Activated CD8-positive, alpha-beta T cell treated with anti-CD3 and anti-CD28 coated beads, Interleukin-2, amount 10 ng/mL, durations not matched to agents 7 days and 5 days (primary cell): ENCODE data around the gene PITPNC1. TPM values are rescaled to one million over a fixed set of nuclear protein-coding genes. Genes with fewer than 3 reads are reported as not detected.
"Not testable (repeated sequence)": the region's sequence is repeated elsewhere in the genome, so short reads cannot be mapped to it uniquely, and the experiment has no call there.

ENCODE experiments used
- ATAC-seq: fragments of 150-1000 bp; cut with Tn5 transposase; one replicate; pipeline ENCODE4 v1.10.0; 2021; ENCODE audit warnings: moderate library complexity
- CTCF ChIA-PET: fragments of 350-600 bp; sonication (Branson Sonifier 250); formaldehyde crosslinking; loops from one replicate; lab custom pipeline; 2021; ENCODE audit warnings: antibody characterized with exemption; lab: Charles Lee
- POLR2A ChIA-PET: fragments of 350-600 bp; sonication (Branson Sonifier 250); formaldehyde crosslinking; loops from one replicate; lab custom pipeline; 2021; ENCODE audit warnings: antibody characterized with exemption; lab: Charles Lee
- DNase-seq: peaks from one replicate; pipeline ENCODE4 v3.0.0-alpha.2; 2020
- H3K27ac Mint-ChIP-seq: one replicate; pipeline ENCODE4 v1.8.0; 2021; ENCODE audit warnings: mild to moderate bottlenecking, mixed read lengths
- H3K27me3 Mint-ChIP-seq: one replicate; pipeline ENCODE4 v1.8.0; 2021; ENCODE audit warnings: low read depth, mixed read lengths
- H3K36me3 Mint-ChIP-seq: one replicate; pipeline ENCODE4 v1.8.0; 2021; ENCODE audit warnings: low read depth, mixed read lengths
- H3K4me1 Mint-ChIP-seq: one replicate; pipeline ENCODE4 v1.8.0; 2021; ENCODE audit warnings: low read depth, mixed read lengths
- H3K4me3 Mint-ChIP-seq: one replicate; pipeline ENCODE4 v1.8.0; 2021; ENCODE audit warnings: mild to moderate bottlenecking, mixed read lengths
- H3K9me3 Mint-ChIP-seq: one replicate; pipeline ENCODE4 v1.8.0; 2022; ENCODE audit warnings: mixed read lengths; ENCODE audit not compliant: insufficient read depth
- total RNA-seq, 2 experiments: library from RNA; stranded (reverse); gene quantifications; one replicate each; pipeline ENCODE4 v1.2.3, GENCODE V29; 2021

Gene PITPNC1
- total RNA-seq, 2 experiments from 2014 or later = 74.0 to 76.5 TPM

DNA sequence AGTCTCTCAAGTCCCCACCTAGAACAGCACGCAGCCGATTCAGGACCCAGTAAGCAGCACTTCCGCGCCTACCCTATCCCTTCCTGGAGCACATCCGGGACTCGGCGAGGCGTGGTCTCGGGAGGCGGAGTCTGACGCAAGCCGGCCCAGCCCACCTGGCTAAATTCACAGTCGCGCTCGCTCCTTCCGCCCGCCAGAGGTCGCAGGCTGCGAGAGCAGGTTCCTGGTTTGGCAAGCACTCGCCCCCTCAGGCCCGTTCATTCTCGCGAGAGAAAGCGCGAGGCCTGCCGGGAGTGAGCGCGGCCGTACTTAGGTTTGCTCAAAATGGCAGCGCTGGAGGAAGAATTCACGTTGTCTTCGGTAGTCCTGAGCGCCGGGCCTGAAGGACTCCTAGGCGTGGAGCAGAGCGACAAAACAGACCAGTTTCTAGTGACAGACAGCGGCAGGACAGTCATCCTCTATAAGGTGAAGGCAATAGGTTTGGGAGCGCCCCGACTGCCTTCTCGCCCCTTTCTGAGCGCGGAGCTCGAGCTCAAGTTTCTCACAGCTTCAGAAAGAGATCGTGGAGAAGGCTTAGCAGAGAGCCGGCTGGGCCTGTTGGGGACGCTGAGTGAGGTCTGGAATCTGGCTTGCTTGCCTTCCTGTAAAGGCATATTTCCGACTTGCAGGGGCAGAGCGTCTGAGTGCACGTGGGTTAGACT, 340.7 kb downstream of the PITPNC1 start, which contains the start of gene NOL11:
TSS of gene NOL11 (plus strand) at position 313 of the 701 bp plus-strand sequence. CDS start at position 325, 12 bp downstream.
- Mint-ChIP-seq H3K27me3 (no peaks in the 10 kb centered on the region), H3K36me3 (peaks cover 22% of the 10 kb centered on the region)

DNA sequence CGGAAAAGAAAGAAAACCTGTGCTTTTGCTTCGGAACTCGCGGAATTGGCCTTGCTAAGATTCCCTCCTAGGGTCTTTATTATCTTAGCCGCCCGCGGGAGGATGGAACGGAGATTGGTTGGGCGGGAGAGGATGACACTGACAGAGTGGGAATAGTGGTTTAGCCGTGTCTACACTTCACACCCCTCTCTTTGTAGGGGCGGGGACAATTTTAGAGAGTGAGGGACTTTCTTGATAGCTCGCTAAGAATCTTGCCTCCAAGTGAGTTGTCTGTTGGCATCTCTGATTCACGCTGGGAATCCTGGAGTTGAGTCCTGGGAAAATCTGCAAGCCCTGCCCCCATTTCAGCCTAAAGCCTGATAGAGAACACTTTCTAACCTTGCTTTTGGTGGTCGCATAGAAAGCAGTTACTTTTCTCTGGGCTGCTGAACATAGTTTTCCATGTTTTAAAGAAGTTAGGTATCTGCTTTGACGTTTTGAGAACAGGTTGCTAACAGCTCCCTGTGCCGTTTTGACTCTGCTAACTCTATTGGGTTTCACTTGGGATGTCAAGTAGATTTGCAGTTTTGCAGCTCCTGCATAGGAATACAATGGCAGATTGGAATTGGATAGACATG, 341.4 kb downstream of the PITPNC1 start:
- ChIA-PET CTCF (interaction anchor here (0.6 to 2.0 kb wide), 11 partner anchors 8 to 344 kb away, joined by 3 to 13 read pairs (median 4); partner anchors contain the start of gene BPTF), POLR2A (interaction anchor here (1.0 to 2.2 kb wide), 11 partner anchors 9 to 352 kb away, joined by 3 to 11 read pairs (median 8); partner anchors contain the start of genes BPTF and PSMD12)
- peak overlapping the region; percentile 97 for H3K27ac Mint-ChIP-seq
- H3K9me3 Mint-ChIP-seq = no peaks in the 10 kb centered on the region
- peak overlapping the region; percentile 96 for H3K4me3 Mint-ChIP-seq
- peaks cover 39% of the 10 kb centered on the region for H3K4me1 Mint-ChIP-seq
- ATAC-seq = peak; percentile 13
- H3K27me3 Mint-ChIP-seq = no peaks in the 10 kb centered on the region
- DNase-seq = no peak
- H3K36me3 Mint-ChIP-seq = peaks cover 25% of the 10 kb centered on the region

More for the DNA sequence above, 340.7 kb downstream of the PITPNC1 start, which contains the start of gene NOL11:
- ATAC-seq (peak; percentile 97), DNase-seq (peak; percentile 99)
- H3K4me3 Mint-ChIP-seq = peak within 1 kb of the TSS; percentile 96
- H3K9me3 Mint-ChIP-seq = no peaks in the 10 kb centered on the region
- H3K27ac Mint-ChIP-seq = peak within 1 kb of the TSS; percentile 97
- peaks cover 39% of the 10 kb centered on the region for H3K4me1 Mint-ChIP-seq
- ChIA-PET CTCF (interaction anchor here (0.6 to 2.0 kb wide), 18 partner anchors 9 to 1356 kb away, joined by 3 to 13 read pairs (median 4); partner anchors contain the start of gene BPTF), POLR2A (interaction anchor here (0.5 to 2.2 kb wide), 23 partner anchors 8 to 358 kb away, joined by 3 to 11 read pairs (median 4); partner anchors contain the start of genes BPTF and PSMD12)

DNA sequence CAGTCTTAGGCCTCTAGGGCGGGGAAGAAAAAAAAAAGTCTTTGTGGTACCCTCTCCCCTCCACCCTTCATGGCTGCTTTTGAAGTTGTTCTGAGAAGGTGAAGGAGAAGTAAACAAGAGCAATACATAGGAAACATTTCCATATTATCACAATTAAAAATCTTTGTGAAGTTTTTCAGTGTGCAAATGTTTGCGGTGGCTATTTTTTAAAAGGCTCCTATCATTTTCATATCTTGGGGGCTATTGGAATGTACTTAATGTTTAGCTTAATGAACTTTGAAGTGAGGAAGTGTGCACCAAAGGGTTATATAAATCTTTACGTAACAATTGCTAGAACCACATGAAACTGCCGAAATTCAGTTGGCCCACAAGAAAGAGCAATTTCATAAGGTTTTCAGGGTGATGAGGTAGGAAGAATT, 348.3 kb downstream of the PITPNC1 start:
- Mint-ChIP-seq H3K36me3 (peaks cover 72% of the 10 kb centered on the region), H3K27ac (peak overlapping the region; percentile 69), H3K9me3 (no peaks in the 10 kb centered on the region), H3K4me1 (peaks cover 39% of the 10 kb centered on the region), H3K27me3 (no peaks in the 10 kb centered on the region), H3K4me3 (peak overlapping the region; percentile 3)
- ATAC-seq (peak; percentile 66), DNase-seq (no peak)
- ChIA-PET POLR2A (interaction anchor here (1.0 to 2.5 kb wide), 5 partner anchors 8 to 359 kb away, joined by 3 to 7 read pairs (median 4); partner anchors contain the start of gene PSMD12), CTCF (interaction anchor here (0.6 to 1.5 kb wide), 4 partner anchors 35 to 351 kb away, joined by 3 read pairs; no protein-coding TSS in a partner anchor)

DNA sequence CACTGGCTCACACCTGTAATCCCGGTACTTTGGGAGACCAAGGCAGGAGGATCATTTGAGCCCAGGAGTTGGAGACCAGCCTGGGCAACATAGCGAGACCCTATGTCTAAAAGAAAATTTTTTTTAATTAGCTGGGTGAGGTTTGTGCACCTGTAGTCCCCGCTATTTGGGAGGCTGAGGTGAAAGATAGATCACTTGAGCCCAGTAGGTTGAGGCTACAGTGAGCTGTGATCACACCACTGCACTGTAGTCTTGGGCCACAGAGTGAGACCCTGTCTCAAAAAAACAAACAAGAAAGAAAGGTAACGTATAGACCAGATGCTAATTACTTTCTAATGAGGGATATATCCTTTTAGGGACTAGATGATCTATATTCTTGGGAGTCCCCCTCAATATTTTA, 348.7 kb downstream of the PITPNC1 start:
- DNase-seq (no peak), ATAC-seq (no peak)
- ChIA-PET CTCF (interaction anchor here (0.6 to 1.5 kb wide), 4 partner anchors 8 to 248 kb away, joined by 3 to 4 read pairs (median 3); partner anchors contain the start of gene NOL11), POLR2A (interaction anchor here (1.0 to 2.5 kb wide), 4 partner anchors 7 to 100 kb away, joined by 4 to 8 read pairs (median 6); partner anchors contain the start of gene NOL11)
- peak overlapping the region; percentile 69 for H3K27ac Mint-ChIP-seq
- no peaks in the 10 kb centered on the region for H3K9me3 Mint-ChIP-seq
- peaks cover 35% of the 10 kb centered on the region for H3K4me1 Mint-ChIP-seq
- peaks cover 74% of the 10 kb centered on the region for H3K36me3 Mint-ChIP-seq
- no peaks in the 10 kb centered on the region for H3K27me3 Mint-ChIP-seq
- H3K4me3 Mint-ChIP-seq = no peak overlapping the region

DNA sequence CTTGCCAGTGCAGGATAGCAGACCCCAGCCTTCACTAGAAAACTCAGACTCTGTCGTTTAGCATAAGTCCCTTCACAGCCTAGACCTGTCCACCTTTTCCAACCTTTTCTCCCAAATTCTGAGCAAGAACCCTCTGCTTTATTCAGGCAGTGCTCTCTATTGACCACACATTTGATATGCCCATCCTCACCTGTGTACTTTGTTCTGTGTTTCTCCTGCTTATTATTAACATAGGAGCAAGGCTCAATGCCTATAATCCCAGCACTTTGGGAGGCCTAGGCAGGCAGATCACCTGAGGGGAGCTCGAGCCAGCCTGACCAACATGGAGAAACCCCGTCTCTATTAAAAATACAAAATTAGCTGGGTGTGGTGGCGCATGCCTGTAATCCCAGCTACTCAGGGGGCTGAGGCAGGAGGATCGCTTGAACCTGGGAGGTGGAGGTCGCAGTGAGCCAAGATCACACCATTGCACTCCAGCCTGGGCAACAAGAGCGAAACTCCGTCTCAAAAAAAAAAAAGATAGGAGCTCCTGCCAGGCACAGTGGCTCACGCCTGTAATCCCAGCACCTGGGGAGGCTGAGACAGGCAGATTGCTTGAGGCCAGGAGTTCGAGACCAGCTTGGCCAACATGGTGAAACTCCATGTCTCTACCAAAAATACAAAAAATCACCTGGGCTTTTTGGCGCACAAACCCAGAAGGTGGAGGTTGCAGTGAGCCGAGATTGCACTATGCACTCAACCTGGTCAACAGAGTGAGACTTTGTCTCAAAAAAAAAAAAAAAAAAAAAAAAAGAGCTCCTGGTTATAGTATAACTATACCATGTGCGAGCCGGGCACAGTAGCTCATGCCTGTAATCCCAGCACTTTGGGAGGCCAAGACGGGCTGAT, 350.3 kb downstream of the PITPNC1 start:
- CTCF ChIA-PET = not testable (repeated sequence)

DNA sequence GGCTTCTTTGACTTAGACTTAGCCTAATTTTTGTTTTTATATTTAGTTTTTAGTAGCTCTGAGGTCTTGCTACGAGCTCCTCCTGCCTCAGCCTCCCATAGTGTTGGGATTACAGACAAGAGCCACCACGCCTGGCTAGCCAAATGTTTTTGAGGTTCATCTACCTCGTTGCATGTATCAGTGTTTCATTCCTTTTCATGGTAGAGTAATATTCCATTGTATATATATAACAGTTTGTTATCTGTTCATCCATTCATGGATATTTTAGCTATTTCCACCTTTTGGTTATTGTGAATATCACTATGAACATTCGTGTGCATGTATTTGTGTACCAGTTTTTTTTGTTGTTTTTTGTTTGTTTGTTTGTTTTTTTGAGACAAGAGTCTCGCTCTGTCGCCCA, 352.8 kb downstream of the PITPNC1 start:
- CTCF ChIA-PET = interaction anchor here (1.1 kb wide), 1 partner anchor 9 kb away, joined by 5 read pairs; no protein-coding TSS in a partner anchor
- H3K27me3 Mint-ChIP-seq = no peaks in the 10 kb centered on the region

More for the DNA sequence above, 350.3 kb downstream of the PITPNC1 start:
- H3K36me3 Mint-ChIP-seq = peaks cover 70% of the 10 kb centered on the region
- not testable (repeated sequence) for H3K27me3 Mint-ChIP-seq, DNase-seq, H3K4me3 Mint-ChIP-seq, ATAC-seq, H3K9me3 Mint-ChIP-seq
- POLR2A ChIA-PET = interaction anchor here (0.7 to 2.5 kb wide), 3 partner anchors 9 to 308 kb away, joined by 3 to 8 read pairs (median 6); partner anchors contain the start of genes KPNA2 and NOL11
- H3K4me1 Mint-ChIP-seq = peaks cover 23% of the 10 kb centered on the region
- H3K27ac Mint-ChIP-seq = peak overlapping the region; percentile 13

DNA sequence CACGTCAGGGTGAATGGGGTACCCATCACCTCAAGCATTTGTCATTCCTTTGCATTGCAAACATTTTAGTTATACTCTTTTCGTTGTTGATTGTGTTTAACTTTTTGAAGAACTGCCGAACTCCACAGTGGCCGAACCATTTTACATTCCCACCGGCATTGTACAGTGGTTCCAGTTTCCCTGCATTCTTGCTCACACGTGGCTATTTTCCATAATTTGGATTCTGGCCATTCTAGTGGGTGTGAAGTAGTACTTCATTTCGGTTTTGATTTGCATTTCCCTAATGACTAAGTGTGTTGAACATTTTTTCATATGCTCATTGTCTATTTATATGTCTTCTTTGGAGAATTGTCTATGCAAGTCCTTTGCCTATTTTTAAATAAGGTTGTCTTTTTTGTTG, 353.6 kb downstream of the PITPNC1 start:
- H3K4me1 Mint-ChIP-seq = peaks cover 22% of the 10 kb centered on the region
- H3K27me3 Mint-ChIP-seq = no peaks in the 10 kb centered on the region
- DNase-seq (no peak), ATAC-seq (no peak)
- peaks cover 70% of the 10 kb centered on the region for H3K36me3 Mint-ChIP-seq
- POLR2A ChIA-PET = interaction anchor here (1.2 kb wide), 1 partner anchor 13 kb away, joined by 6 read pairs; the partner anchor contains the start of gene NOL11
- no peaks in the 10 kb centered on the region for H3K9me3 Mint-ChIP-seq
- H3K4me3 Mint-ChIP-seq = no peak overlapping the region
- CTCF ChIA-PET = no interaction called here
- H3K27ac Mint-ChIP-seq = no peak overlapping the region

More for the DNA sequence above, 352.8 kb downstream of the PITPNC1 start:
- Mint-ChIP-seq H3K4me3 (no peak overlapping the region), H3K27ac (no peak overlapping the region), H3K4me1 (peaks cover 30% of the 10 kb centered on the region), H3K9me3 (no peaks in the 10 kb centered on the region), H3K36me3 (peaks cover 77% of the 10 kb centered on the region)
- POLR2A ChIA-PET = interaction anchor here (1.2 kb wide), 1 partner anchor 12 kb away, joined by 6 read pairs; the partner anchor contains the start of gene NOL11
- DNase-seq (no peak), ATAC-seq (no peak)

DNA sequence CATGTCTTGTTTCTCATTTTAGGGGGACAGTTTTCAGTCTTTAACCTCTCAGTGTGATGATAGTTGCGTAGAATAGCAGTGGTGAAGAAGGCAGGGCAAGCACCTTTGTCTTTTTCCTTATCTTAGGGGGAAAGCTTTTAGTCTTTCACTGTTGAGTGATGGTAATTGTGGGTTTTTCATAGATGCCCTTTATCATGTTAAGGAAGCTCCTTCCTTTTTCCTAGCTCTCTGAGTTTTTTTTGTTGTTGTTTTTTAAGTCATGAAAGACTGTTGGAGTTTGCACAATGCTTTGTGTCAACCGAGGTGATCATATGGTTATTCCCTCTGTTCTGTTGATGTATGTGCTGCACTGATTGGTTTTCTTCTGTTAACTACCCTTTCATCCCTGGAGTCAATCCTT, 356.4 kb downstream of the PITPNC1 start:
- Mint-ChIP-seq H3K9me3 (no peaks in the 10 kb centered on the region), H3K27ac (no peak overlapping the region), H3K36me3 (peaks cover 78% of the 10 kb centered on the region), H3K4me1 (peaks cover 12% of the 10 kb centered on the region), H3K27me3 (no peaks in the 10 kb centered on the region), H3K4me3 (no peak overlapping the region)
- ATAC-seq = no peak
- ChIA-PET POLR2A (no interaction called here), CTCF (interaction anchor here (0.7 kb wide), 1 partner anchor 15 kb away, joined by 3 read pairs; no protein-coding TSS in a partner anchor)
- no peak for DNase-seq

DNA sequence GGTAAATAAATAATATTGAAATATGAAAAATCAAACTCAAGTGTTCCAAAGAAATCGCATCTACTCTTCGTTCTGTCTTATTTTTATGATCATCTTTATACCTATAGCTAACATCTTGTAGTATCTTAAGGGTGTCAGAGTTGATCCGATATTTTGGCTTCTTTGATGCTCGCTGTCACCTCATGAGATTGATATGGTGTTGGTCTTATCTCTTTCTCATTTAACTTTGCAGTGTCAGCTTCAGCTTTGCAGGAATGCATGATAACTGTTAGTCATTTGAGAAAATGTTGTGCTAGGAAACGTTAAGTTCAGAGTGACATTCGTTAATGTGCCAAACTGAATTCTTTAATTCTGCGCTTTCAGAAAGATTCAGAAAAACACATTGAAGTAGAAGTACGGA, 360.1 kb downstream of the PITPNC1 start:
- DNase-seq (no peak), ATAC-seq (no peak)
- Mint-ChIP-seq H3K27ac (no peak overlapping the region), H3K4me3 (no peak overlapping the region), H3K9me3 (no peaks in the 10 kb centered on the region), H3K27me3 (no peaks in the 10 kb centered on the region), H3K36me3 (peaks cover 64% of the 10 kb centered on the region), H3K4me1 (peaks cover 11% of the 10 kb centered on the region)
- POLR2A ChIA-PET = interaction anchor here (0.6 kb wide), 1 partner anchor 266 kb away, joined by 3 read pairs; no protein-coding TSS in a partner anchor
- CTCF ChIA-PET = interaction anchor here (2.8 kb wide), 1 partner anchor 19 kb away, joined by 13 read pairs; the partner anchor contains the start of gene NOL11

DNA sequence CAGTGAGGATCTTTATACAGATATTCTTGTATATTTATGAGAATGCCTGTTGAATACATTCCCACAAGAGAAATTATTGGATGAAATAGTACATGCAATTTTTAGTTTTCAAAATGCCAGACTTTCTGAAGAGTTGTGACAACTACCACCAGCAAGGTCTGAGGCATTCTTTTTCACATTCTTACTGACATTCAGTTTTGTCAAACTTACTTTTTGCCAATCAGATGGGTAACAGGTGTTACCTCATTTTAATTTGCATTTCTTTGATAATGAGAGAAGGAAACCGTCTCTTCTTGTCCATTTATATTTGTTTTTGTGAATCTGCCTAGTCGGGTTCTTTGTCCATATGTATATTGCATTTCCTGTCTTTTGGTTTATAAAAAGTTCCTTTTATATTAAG, 364.9 kb downstream of the PITPNC1 start:
- no peak for ATAC-seq
- ChIA-PET POLR2A (no interaction called here), CTCF (interaction anchor here (1.7 kb wide), 1 partner anchor 82 kb away, joined by 5 read pairs; the partner anchor contains the start of gene BPTF)
- no peaks in the 10 kb centered on the region for H3K27me3 Mint-ChIP-seq
- no peaks in the 10 kb centered on the region for H3K9me3 Mint-ChIP-seq
- H3K36me3 Mint-ChIP-seq = peaks cover 54% of the 10 kb centered on the region
- no peak overlapping the region for H3K4me3 Mint-ChIP-seq
- H3K27ac Mint-ChIP-seq = no peak overlapping the region
- no peak for DNase-seq
- peaks cover 2% of the 10 kb centered on the region for H3K4me1 Mint-ChIP-seq
